ENCODE results near the gene SLC26A2.
"Not testable (repeated sequence)": the region's sequence is repeated elsewhere in the genome, so short reads cannot be mapped to it uniquely, and the experiment has no call there.

SLC26A2 gene

DNA sequence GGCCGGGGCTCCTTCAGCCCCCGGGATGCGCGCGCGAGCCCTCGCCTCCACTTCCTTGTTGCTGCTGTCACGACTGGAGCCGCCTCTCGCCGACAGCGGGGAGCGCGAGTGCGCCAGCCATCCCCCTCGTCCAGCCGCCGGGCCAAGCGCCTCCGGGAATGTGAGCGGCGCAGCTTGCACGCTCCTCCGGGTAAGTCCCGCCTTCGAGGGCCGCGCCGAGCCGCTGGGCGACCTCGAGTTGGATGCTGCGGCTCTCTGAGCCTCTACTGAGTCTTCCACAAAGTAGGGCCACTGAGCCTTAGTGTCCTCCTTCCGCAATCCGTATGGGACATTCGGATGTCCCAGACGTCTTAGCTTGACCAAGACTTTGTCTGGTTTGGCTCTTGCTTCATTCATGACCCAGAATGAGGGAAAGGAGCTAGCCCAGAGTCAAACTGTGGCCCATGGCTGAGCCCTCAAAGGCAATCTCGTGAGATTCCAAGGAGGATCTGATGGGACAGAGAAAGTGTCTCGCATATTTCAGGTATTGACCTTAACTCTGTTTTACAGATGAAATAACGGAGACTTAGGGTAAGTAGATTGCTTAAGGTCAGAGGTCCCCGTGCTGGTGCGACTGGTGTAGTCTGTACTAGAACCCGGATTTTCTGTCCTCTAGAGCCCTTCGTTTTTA lies 40.6 kb downstream of the SLC26A2 start:
- DNase-seq (ENCODE audit: low read depth in 2 of 2): peak; percentile 4 to 6

GRCh38 chr5:150001660-150002486 lies 41.3 kb downstream of the SLC26A2 start:
- peak; percentile 4 to 23 for DNase-seq (ENCODE audit: low read depth in 2 of 2)

DNA sequence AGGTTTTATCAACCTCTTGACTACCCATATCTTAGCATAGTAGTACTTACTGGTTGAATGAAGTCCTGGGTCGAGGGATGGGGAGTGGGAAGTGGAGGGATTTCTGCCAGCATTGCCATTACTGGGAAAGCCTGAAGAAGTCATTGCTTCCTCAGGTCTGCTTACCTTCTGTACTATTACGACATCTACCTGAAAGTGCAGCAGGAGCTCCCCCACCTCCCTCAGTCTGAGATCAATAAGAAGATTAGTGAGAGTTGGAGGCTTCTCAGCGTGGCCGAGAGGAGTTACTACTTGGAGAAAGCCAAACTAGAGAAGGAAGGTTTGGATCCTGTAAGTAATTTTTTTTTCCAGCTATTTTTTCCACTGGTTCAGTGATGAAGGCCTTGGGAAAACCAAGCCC lies 45.8 kb downstream of the SLC26A2 start:
- DNase-seq (ENCODE audit: low read depth in 2 of 2): no peak

DNA sequence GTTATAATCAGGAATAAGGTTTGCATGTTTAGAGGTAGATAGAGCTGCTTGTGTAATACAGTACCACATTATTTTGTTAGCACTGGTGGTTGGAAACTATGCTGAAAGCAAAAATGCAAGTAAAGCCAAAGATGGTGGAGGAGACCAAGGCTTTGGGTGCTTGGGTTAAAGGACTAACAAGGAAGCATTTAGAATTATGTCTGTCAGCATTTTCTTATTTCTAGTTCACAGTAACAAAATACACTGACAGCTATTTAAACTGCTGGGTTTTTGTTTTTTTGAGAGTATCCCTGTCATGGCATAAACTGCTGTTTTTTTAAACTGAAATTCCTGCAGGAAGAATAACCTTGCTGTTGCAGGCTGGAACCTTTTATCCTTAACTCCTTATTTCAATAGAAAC lies 46.5 kb downstream of the SLC26A2 start:
- DNase-seq (ENCODE audit: low read depth in 2 of 2): no peak

- DNase-seq (ENCODE audit: low read depth in 2 of 2): no peak
These were observed 49.3 kb downstream of the SLC26A2 start for GRCh38 chr5:150009671-150010387.

- DNase-seq (ENCODE audit: low read depth in 2 of 2): no peak
These were observed 53.4 kb downstream of the SLC26A2 start for GRCh38 chr5:150013931-150014330.

GRCh38 chr5:150014456-150014855 lies 53.9 kb downstream of the SLC26A2 start:
- DNase-seq (ENCODE audit: low read depth in 2 of 2): no peak

- no peak for DNase-seq (ENCODE audit: low read depth in 2 of 2)
These were observed 54.9 kb downstream of the SLC26A2 start for GRCh38 chr5:150015415-150015814.

GRCh38 chr5:150016537-150016936 lies 56.0 kb downstream of the SLC26A2 start:
- no peak for DNase-seq (ENCODE audit: low read depth in 2 of 2)

GRCh38 chr5:150017226-150018005 lies 56.9 kb downstream of the SLC26A2 start:
- no peak for DNase-seq (ENCODE audit: low read depth in 2 of 2)

GRCh38 chr5:150020249-150020648 lies 59.7 kb downstream of the SLC26A2 start:
- DNase-seq (ENCODE audit: low read depth in 2 of 2): no peak

DNA sequence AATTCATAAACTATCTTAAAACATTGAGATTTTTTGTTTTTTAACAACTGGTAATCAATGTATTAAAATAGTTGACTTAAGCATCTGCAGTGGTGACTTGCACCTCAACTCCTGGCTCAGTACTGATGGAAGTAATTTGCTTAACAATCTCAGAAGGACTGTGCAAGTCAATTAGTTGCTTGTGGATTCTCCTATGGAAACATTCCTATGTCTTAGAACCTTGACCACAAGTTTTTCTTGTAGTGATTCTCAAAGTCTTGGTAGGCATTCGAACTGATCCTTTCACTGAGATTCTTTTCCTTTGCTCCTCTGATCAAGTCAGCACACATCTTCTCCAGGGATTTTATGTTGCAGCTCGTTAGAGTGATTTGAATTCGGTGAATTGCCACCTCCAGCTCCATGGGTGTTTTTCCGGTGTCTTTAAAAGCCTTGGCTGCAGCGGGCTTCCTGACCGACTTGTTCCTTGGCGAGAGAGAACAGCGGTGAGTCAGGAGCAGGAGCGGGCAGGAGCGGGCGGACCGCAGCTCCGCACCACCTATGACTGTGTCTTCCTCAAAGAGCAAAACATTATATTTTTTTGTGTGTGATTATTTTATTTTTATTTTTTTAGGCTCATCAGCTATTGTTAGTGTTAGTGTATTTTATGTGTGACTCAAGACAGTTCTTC lies 61.1 kb downstream of the SLC26A2 start:
- DNase-seq (ENCODE audit: low read depth in 2 of 2): no peak

GRCh38 chr5:150022158-150022531 lies 61.6 kb downstream of the SLC26A2 start:
- DNase-seq (ENCODE audit: low read depth in 2 of 2): no peak

GRCh38 chr5:150022681-150023080 lies 62.1 kb downstream of the SLC26A2 start:
- no peak for DNase-seq (ENCODE audit: low read depth in 2 of 2)

DNA sequence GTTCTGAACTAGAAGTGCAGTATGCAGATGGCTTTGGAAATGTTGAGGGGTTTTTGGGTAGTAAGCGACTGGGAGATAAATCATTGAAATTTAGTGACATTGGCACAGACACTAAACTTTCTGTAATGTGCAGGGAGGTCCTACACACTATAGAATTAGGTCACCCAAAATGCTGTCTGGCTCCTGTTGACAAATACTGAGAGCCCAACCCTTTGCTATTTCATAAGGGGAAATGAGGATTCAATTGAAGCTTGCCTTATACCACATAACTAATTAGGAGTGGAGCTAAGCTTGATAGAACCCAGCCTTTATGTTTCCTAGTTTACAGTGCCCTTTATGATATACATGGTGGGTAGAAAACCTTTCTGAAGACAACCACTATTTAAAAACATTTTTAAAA lies 62.6 kb downstream of the SLC26A2 start:
- no peak for DNase-seq (ENCODE audit: low read depth in 2 of 2)

- DNase-seq (ENCODE audit: low read depth in 2 of 2): no peak
These were observed 63.9 kb downstream of the SLC26A2 start for GRCh38 chr5:150024346-150024984.

GRCh38 chr5:150026682-150027172 lies 66.2 kb downstream of the SLC26A2 start:
- no peak for DNase-seq (ENCODE audit: low read depth in 2 of 2)

DNA sequence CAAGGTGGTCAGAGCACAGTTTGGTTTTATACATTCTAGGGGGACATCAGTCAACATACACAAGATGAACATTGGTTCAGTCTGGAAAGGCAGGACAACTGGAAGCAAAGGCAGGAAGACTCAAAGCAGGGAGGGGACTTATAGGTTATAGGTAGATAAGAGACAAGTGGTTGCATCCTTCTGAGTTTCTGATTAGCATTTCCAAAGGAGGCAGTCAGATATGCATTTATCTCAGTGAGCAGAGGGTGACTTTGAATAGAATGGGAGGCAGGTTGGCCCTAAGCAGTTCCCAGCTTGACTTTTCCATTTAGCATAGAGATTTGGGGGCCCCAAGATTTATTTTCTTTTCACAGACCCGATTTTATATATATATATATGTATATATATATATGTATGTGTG lies 67.5 kb downstream of the SLC26A2 start:
- DNase-seq (ENCODE audit: low read depth in 2 of 2): not testable (repeated sequence)

GRCh38 chr5:150033334-150033733 lies 72.8 kb downstream of the SLC26A2 start:
- DNase-seq (ENCODE audit: low read depth in 2 of 2): no peak

- no peak for DNase-seq (ENCODE audit: low read depth in 2 of 2)
These were observed 74.1 kb downstream of the SLC26A2 start for GRCh38 chr5:150034662-150035061.
